Ascending aorta (tissue), 2 donors: ENCODE measurements around the gene RASGRP3. TPM values are rescaled to one million over a fixed set of nuclear protein-coding genes. Genes with fewer than 3 reads are reported as not detected.

Experiments
- DNase-seq, 2 donors: peaks; one replicate each; pipeline ENCODE4 v3.0.0-alpha.2; 2019; ENCODE audit warnings: low spot score in 2 of 2
- H3K27ac ChIP-seq, 2 donors: fragments of 200-600 bp; sonication (generic); one replicate each; pipeline ENCODE4 v1.5.1; 2016 to 2017; ENCODE audit warnings: mild to moderate bottlenecking in 1 of 2
- H3K27me3 ChIP-seq: fragments of 200-600 bp; sonication (generic); one replicate; pipeline ENCODE4 v1.5.1; 2017
- H3K36me3 ChIP-seq, 2 donors: fragments of 200-600 bp; sonication (generic); one replicate each; pipeline ENCODE4 v1.5.1; 2016
- H3K4me1 ChIP-seq, 2 donors: fragments of 200-600 bp; sonication (generic); one replicate each; pipeline ENCODE4 v1.5.1; 2016 to 2017; ENCODE audit warnings: mild to moderate bottlenecking in 1 of 2
- H3K4me3 ChIP-seq, 2 donors: fragments of 200-600 bp; sonication (generic); one replicate each; pipeline ENCODE4 v1.5.1; 2016 to 2017; ENCODE audit warnings: mild to moderate bottlenecking in 1 of 2
- H3K9me3 ChIP-seq, 2 donors: fragments of 200-600 bp; sonication (generic); one replicate each; pipeline ENCODE4 v1.5.1; 2016
- intact Hi-C: fragments of 100-400 bp; cut with DNase I; formaldehyde crosslinking; loops from one replicate; pipeline ENCODE4 v1.15.1; 2023
- total RNA-seq: library from RNA; depleted of rRNA; stranded (reverse); fragments of >200 nt; gene quantifications from one replicate; pipeline ENCODE4 v1.1.0, GENCODE V29; 2016
- TF ChIP-seq, protein P1 (sequence below), 3 experiments: fragments of 200-600 bp in 2 of 3; fragments of 450-650 bp in 1 of 3; sonication (generic) in 2 of 3; IDR thresholded peaks; one replicate each; pipeline ENCODE4 v1.5.1; 2016 to 2019; ENCODE audit warnings: antibody characterized with exemption in 3 of 3, mild to moderate bottlenecking in 1 of 3, moderate library complexity in 1 of 3

The RASGRP3 gene
- total RNA-seq, 1 donor from 2014 or later = 1.6 TPM

DNA sequence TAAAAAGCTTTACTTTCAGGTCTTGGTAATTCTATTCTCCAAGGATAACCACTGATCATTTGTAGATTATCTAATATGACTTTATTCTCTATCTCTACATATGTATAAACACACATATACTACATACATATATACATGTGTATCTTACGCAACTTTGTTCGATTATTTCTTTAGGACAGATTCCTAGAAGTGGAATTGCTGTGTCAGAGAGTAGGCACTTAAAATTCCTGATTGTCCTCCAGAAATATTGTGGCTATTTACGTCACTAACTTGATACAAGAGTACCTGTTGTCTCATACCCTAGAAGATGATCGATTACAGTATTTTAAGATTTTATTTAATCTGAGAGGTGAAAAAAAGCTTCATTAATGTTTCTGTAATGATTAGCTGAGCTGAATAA is 64.8 kb downstream of the RASGRP3 start:
- Histone ChIP-seq H3K36me3 (no peaks in the 10 kb centered on the region), H3K4me3 (no peak overlapping the region), H3K27me3 (no peaks in the 10 kb centered on the region), H3K9me3 (no peaks in the 10 kb centered on the region), H3K27ac (no peak overlapping the region), H3K4me1 (peaks cover 0 to 3% of the 10 kb centered on the region in 2 donors)
- no peak for DNase-seq
- intact Hi-C loops = no loop called here
- TF ChIP-seq, protein P1, sequence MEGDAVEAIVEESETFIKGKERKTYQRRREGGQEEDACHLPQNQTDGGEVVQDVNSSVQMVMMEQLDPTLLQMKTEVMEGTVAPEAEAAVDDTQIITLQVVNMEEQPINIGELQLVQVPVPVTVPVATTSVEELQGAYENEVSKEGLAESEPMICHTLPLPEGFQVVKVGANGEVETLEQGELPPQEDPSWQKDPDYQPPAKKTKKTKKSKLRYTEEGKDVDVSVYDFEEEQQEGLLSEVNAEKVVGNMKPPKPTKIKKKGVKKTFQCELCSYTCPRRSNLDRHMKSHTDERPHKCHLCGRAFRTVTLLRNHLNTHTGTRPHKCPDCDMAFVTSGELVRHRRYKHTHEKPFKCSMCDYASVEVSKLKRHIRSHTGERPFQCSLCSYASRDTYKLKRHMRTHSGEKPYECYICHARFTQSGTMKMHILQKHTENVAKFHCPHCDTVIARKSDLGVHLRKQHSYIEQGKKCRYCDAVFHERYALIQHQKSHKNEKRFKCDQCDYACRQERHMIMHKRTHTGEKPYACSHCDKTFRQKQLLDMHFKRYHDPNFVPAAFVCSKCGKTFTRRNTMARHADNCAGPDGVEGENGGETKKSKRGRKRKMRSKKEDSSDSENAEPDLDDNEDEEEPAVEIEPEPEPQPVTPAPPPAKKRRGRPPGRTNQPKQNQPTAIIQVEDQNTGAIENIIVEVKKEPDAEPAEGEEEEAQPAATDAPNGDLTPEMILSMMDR (IDR thresholded peaks at IDR 0.05) = no peak

GRCh38 chr2:33550206-33550605 is 73.8 kb downstream of the RASGRP3 start:
- Histone ChIP-seq H3K4me3 (no peak overlapping the region), H3K27ac (no peak overlapping the region), H3K27me3 (no peaks in the 10 kb centered on the region), H3K36me3 (no peaks in the 10 kb centered on the region), H3K4me1 (no peaks in the 10 kb centered on the region), H3K9me3 (no peaks in the 10 kb centered on the region)
- DNase-seq = no peak
- TF ChIP-seq, protein P1 (IDR thresholded peaks at IDR 0.05) = no peak
- intact Hi-C loops = no loop called here

- Histone ChIP-seq H3K4me1 (no peaks in the 10 kb centered on the region), H3K36me3 (no peaks in the 10 kb centered on the region), H3K4me3 (no peak overlapping the region), H3K27me3 (no peaks in the 10 kb centered on the region), H3K9me3 (no peaks in the 10 kb centered on the region), H3K27ac (no peak overlapping the region)
- intact Hi-C loops = no loop called here
- no peak for DNase-seq
- TF ChIP-seq, protein P1 (IDR thresholded peaks at IDR 0.05) = no peak
Observed at GRCh38 chr2:33552758-33553461, 76.5 kb downstream of the RASGRP3 start.

GRCh38 chr2:33555681-33556080 is 79.2 kb downstream of the RASGRP3 start:
- no peaks in the 10 kb centered on the region for H3K36me3 ChIP-seq
- TF ChIP-seq, protein P1 (IDR thresholded peaks at IDR 0.05) = no peak
- peak overlapping the region in 1 of 2 donors; percentile 25 for H3K27ac ChIP-seq
- H3K4me1 ChIP-seq = no peaks in the 10 kb centered on the region
- H3K9me3 ChIP-seq = no peaks in the 10 kb centered on the region
- no peaks in the 10 kb centered on the region for H3K27me3 ChIP-seq
- intact Hi-C loops = no loop called here
- no peak overlapping the region for H3K4me3 ChIP-seq
- no peak for DNase-seq

GRCh38 chr2:33559328-33559727 is 82.9 kb downstream of the RASGRP3 start:
- peaks cover 0 to 6% of the 10 kb centered on the region in 2 donors for H3K36me3 ChIP-seq
- H3K27ac ChIP-seq = no peak overlapping the region
- H3K27me3 ChIP-seq = no peaks in the 10 kb centered on the region
- TF ChIP-seq, protein P1 (IDR thresholded peaks at IDR 0.05) = no peak
- no peaks in the 10 kb centered on the region for H3K9me3 ChIP-seq
- H3K4me1 ChIP-seq = no peaks in the 10 kb centered on the region
- no peak for DNase-seq
- no peak overlapping the region for H3K4me3 ChIP-seq
- intact Hi-C loops = no loop called here
